K562 (cell line): ENCODE results near the gene ANO9. TPM values are rescaled to one million over a fixed set of nuclear protein-coding genes. Genes with fewer than 3 reads are reported as not detected.

Experiments
- ATAC-seq: fragments of 200-7000 bp; cut with Tn5 transposase; 3 replicates; pipeline ENCODE4 v1.9.1; 2020; ENCODE audit warnings: moderate library complexity
- BruUV-seq: library from RNA; stranded (reverse); fragments of 400-500 nt; replicated peaks from 2 replicates; lab custom pipeline; 2021; lab: Mats Ljungman, UMichigan
- CTCF ChIA-PET: fragments of 300-600 bp; formaldehyde crosslinking; extraction: SDS; loops from one replicate; lab custom pipeline; 2021; ENCODE audit warnings: low intra/inter-chr PET ratio; lab: Yijun Ruan, JAX
- POLR2A ChIA-PET: fragments of 300-600, 350-650 bp; sonication (Branson Sonifier 250); formaldehyde crosslinking; extraction: SDS; loops from one replicate; lab custom pipeline; 2021; ENCODE audit warnings: antibody characterized with exemption, inconsistent platforms; lab: Yijun Ruan, JAX
- DNase-seq, 4 experiments: peaks; one replicate each; pipeline versions ENCODE4 v3.0.0 to v3.0.0-alpha.2; 2011 to 2018; ENCODE audit warnings: low spot score in 3 of 4, mixed read lengths in 3 of 4; ENCODE audit errors: extremely low read depth in 1 of 4
- FAIRE-seq: peaks from 2 replicates; lab custom pipeline; 2011; peaks lifted over from hg19 to GRCh38; lab: Jason Lieb, UNC
- H2AFZ ChIP-seq: 2 replicates; pipeline ENCODE4 v1.6.0; 2011; ENCODE audit warnings: low read depth, low read length, control low read depth, inconsistent platforms
- H3K27ac ChIP-seq: fragments of 200-600 bp; 3 replicates; pipeline ENCODE4 v1.8.0; 2011; ENCODE audit warnings: low read depth, mild to moderate bottlenecking, control low read depth, inconsistent platforms, low read length, moderate library complexity, mixed read lengths; ENCODE audit errors: extremely low read depth
- H3K27me3 ChIP-seq, 2 experiments: fragments of 300-600 bp in 1 of 2; 2 replicates in 1 of 2; 3 replicates in 1 of 2; pipeline versions ENCODE4 v1.6.0 to v1.8.0; 2011; ENCODE audit warnings: inconsistent platforms in 2 of 2, low read length in 2 of 2, mild to moderate bottlenecking in 1 of 2, mixed read lengths in 1 of 2, moderate library complexity in 1 of 2; ENCODE audit not compliant: control insufficient read depth in 2 of 2, insufficient read depth in 2 of 2
- H3K36me3 ChIP-seq: fragments of 300-600 bp; 3 replicates; pipeline ENCODE4 v1.8.0; 2011; ENCODE audit warnings: mild to moderate bottlenecking, low read length, inconsistent platforms; ENCODE audit not compliant: control insufficient read depth, insufficient read depth
- H3K4me1 ChIP-seq, 2 experiments: fragments of 200-600 bp in 1 of 2; replicated peaks in 1 of 2; 2 replicates in 1 of 2; 3 replicates in 1 of 2; pipeline versions ENCODE4 v1.5.1 to v1.8.0; 2011; ENCODE audit warnings: inconsistent platforms in 2 of 2, low read length in 2 of 2, mild to moderate bottlenecking in 1 of 2, mixed read lengths in 1 of 2, moderate library complexity in 1 of 2; ENCODE audit not compliant: control insufficient read depth in 2 of 2, insufficient read depth in 2 of 2
- H3K4me2 ChIP-seq: 2 replicates; pipeline ENCODE4 v1.6.1; 2011; ENCODE audit warnings: low read length, control low read depth, inconsistent platforms, mixed read lengths; ENCODE audit not compliant: insufficient read depth
- H3K4me3 ChIP-seq: fragments of 200-600 bp; sonication (generic), shearing (Covaris generic); 2 replicates; pipeline ENCODE4 v1.5.1; 2016; ENCODE audit warnings: control low read depth, inconsistent platforms
- H3K79me2 ChIP-seq: fragments of 200-600 bp; 3 replicates; pipeline ENCODE4 v1.8.0; 2011; ENCODE audit warnings: low read length, inconsistent platforms; ENCODE audit not compliant: control insufficient read depth, insufficient read depth
- H3K9ac ChIP-seq, 2 experiments: 2 replicates each; pipeline versions ENCODE4 v1.6.0 to v1.6.1; 2011; ENCODE audit warnings: low read depth in 2 of 2, low read length in 2 of 2, control low read depth in 1 of 2, inconsistent platforms in 1 of 2, mild to moderate bottlenecking in 1 of 2, mixed read lengths in 1 of 2; ENCODE audit not compliant: insufficient read depth in 1 of 2
- H3K9me1 ChIP-seq: one replicate; pipeline ENCODE4 v1.6.0; 2011; ENCODE audit warnings: inconsistent platforms, mild to moderate bottlenecking, low read length, moderate library complexity; ENCODE audit not compliant: control insufficient read depth, insufficient read depth
- H3K9me3 ChIP-seq: replicated peaks from 2 replicates; pipeline ENCODE4 v1.5.1; 2011; ENCODE audit warnings: low read depth, low read length, inconsistent platforms; ENCODE audit not compliant: control insufficient read depth, insufficient read depth
- H4K20me1 ChIP-seq: replicated peaks from 2 replicates; pipeline ENCODE4 v1.6.1; 2011; ENCODE audit warnings: low read length, inconsistent platforms, mixed read lengths; ENCODE audit not compliant: control insufficient read depth, insufficient read depth
- CBX3 ChIP-seq, 2 experiments: IDR thresholded peaks; 1 replicate in 1 of 2; 2 replicates in 1 of 2; pipeline ENCODE4 v1.6.1; 2012; ENCODE audit warnings: inconsistent platforms in 2 of 2, low read length in 2 of 2, borderline replicate concordance in 1 of 2, control low read depth in 1 of 2
- CHD1 ChIP-seq: fragments of 200-600 bp; sonication (generic); IDR thresholded peaks from one replicate; pipeline ENCODE4 v1.6.1; 2012; ENCODE audit warnings: mild to moderate bottlenecking, moderate library complexity, low read length, inconsistent platforms
- ESRRB ChIP-seq: fragments of 250-450 bp; sonication (Bioruptor Pico); IDR thresholded peaks from 2 replicates; pipeline ENCODE4 v1.5.0; 2020; ENCODE audit warnings: mild to moderate bottlenecking, moderate library complexity, borderline replicate concordance
- FOXA3 ChIP-seq, 2 experiments: fragments of 450-650 bp in 1 of 2; sonication (generic) in 1 of 2; formaldehyde crosslinking; IDR thresholded peaks in 1 of 2; conservative IDR thresholded peaks in 1 of 2; 2 replicates each; pipeline versions ENCODE4 v1.4.0 to v1.8.0; 2020 to 2022; ENCODE audit warnings: mild to moderate bottlenecking in 2 of 2, missing genetic modification reagents in 1 of 2
- GABPB1 ChIP-seq: sonication (generic); formaldehyde crosslinking; IDR thresholded peaks from 2 replicates; pipeline ENCODE4 v1.8.0; 2022; ENCODE audit warnings: mild to moderate bottlenecking, missing genetic modification reagents
- HDAC3 ChIP-seq: fragments of 450-650 bp; IDR thresholded peaks from 2 replicates; pipeline ENCODE4 v1.6.1; 2018; ENCODE audit warnings: borderline replicate concordance, mild to moderate bottlenecking, moderate library complexity; ENCODE audit not compliant: partially characterized antibody
- HMG20B ChIP-seq: fragments of 250-450 bp; sonication (Bioruptor Pico); IDR thresholded peaks from 2 replicates; pipeline ENCODE4 v1.5.0; 2021; ENCODE audit warnings: mild to moderate bottlenecking
- MECOM ChIP-seq: fragments of 250-450 bp; sonication (Bioruptor Pico); IDR thresholded peaks from 2 replicates; pipeline ENCODE4 v1.8.0; 2022; ENCODE audit warnings: inconsistent platforms
- PURB ChIP-seq: sonication (generic); formaldehyde crosslinking; IDR thresholded peaks from 2 replicates; pipeline ENCODE4 v1.9.0; 2021; ENCODE audit warnings: low read depth, mild to moderate bottlenecking, missing genetic modification reagents
- RAD21 ChIP-seq, 2 experiments: fragments of 250-450 bp in 1 of 2; fragments of 450-650 bp in 1 of 2; sonication (Bioruptor Pico) in 1 of 2; formaldehyde crosslinking in 1 of 2; IDR thresholded peaks in 1 of 2; conservative IDR thresholded peaks in 1 of 2; 2 replicates each; pipeline versions ENCODE4 v1.4.0 to v1.8.0; 2020 to 2022; ENCODE audit warnings: mild to moderate bottlenecking in 2 of 2, moderate library complexity in 1 of 2
- RUNX1 ChIP-seq: sonication (generic); IDR thresholded peaks from 2 replicates; pipeline ENCODE4 v1.6.1; 2016; ENCODE audit warnings: antibody characterized with exemption, low read depth
- SIN3B ChIP-seq: fragments of 450-650 bp; IDR thresholded peaks from 2 replicates; pipeline ENCODE4 v1.6.1; 2017; ENCODE audit warnings: low read depth, mild to moderate bottlenecking, moderate library complexity
- SUPT5H ChIP-seq: fragments of 450-650 bp; IDR thresholded peaks from 2 replicates; pipeline ENCODE4 v1.6.1; 2016
- TARDBP ChIP-seq: fragments of 450-650 bp; IDR thresholded peaks from 2 replicates; pipeline ENCODE4 v1.6.1; 2016
- TOE1 ChIP-seq, 2 experiments: fragments of 450-650 bp in 1 of 2; sonication (generic) in 1 of 2; formaldehyde crosslinking in 1 of 2; IDR thresholded peaks; 2 replicates each; pipeline versions ENCODE4 v1.7.1 to v1.8.0; 2016 to 2022; ENCODE audit warnings: borderline replicate concordance in 2 of 2, mild to moderate bottlenecking in 2 of 2, antibody characterized with exemption in 1 of 2, inconsistent platforms in 1 of 2, low read depth in 1 of 2, missing genetic modification reagents in 1 of 2, moderate library complexity in 1 of 2
- ZNF121 ChIP-seq: sonication (generic); formaldehyde crosslinking; conservative IDR thresholded peaks from 2 replicates; pipeline ENCODE4 v1.8.0; 2022; ENCODE audit warnings: missing genetic modification reagents
- ZNF174 ChIP-seq: fragments of 250-450 bp; sonication (Bioruptor Pico); IDR thresholded peaks from 2 replicates; pipeline ENCODE4 v1.4.0; 2020; ENCODE audit warnings: mild to moderate bottlenecking
- WGBS: fragments of 100-300 bp; shearing (Covaris generic); methylation state at CpG from one replicate; pipeline ENCODE4 v1.1.6; 2016; ENCODE audit warnings: low coverage, mixed read lengths; ENCODE audit not compliant: insufficient coverage; ENCODE audit errors: missing lambda C conversion rate; 5-methylcytosine and 5-hydroxymethylcytosine counted together
- in situ Hi-C: fragments of 300-500 bp; cut with MboI; formaldehyde crosslinking; loops from 4 replicates; pipeline ENCODE4 v1.15.0; 2018; ENCODE audit warnings: inconsistent platforms, mixed read lengths
- intact Hi-C: fragments of 100-400 bp; cut with micrococcal nuclease; formaldehyde crosslinking; loops from 2 replicates; pipeline ENCODE4 v1.14.2; 2022
- polyA plus RNA-seq, 8 experiments: library from polyadenylated mRNA; depleted of rRNA in 4 of 8; stranded (reverse) in 5 of 8; unstranded in 3 of 8; fragments of >200 nt; fragmentation: Nextera tagmentation in 2 of 8; fragmentation: Illumina TruSeq in 1 of 8; extraction: Ambion mirVana in 2 of 8; extraction: Trizol in 1 of 8; gene quantifications; 2 replicates each; pipeline versions ENCODE4 v1.2.1 to v1.2.3, GENCODE V29; 2011 to 2014; ENCODE audit warnings: inconsistent platforms in 1 of 8, missing spikeins in 1 of 8
- total RNA-seq, 7 experiments: library from RNA; depleted of rRNA in 6 of 7; stranded (reverse); fragments of >200 nt in 6 of 7; fragmentation: Illumina TruSeq in 2 of 7; extraction: Trizol in 2 of 7; gene quantifications; 2 replicates each; pipeline versions ENCODE4 v1.2.1 to v1.2.3, GENCODE V29; 2011 to 2021; ENCODE audit warnings: low replicate concordance in 1 of 7
- TF ChIP-seq, protein P1 (sequence below): fragments of 250-450 bp; sonication (Bioruptor Pico); IDR thresholded peaks from 2 replicates; pipeline ENCODE4 v1.8.0; 2022; ENCODE audit warnings: moderate library complexity, mild to moderate bottlenecking, inconsistent platforms
- TF ChIP-seq, protein P2 (sequence below): fragments of 150-350 bp; IDR thresholded peaks from 2 replicates; pipeline ENCODE4 v1.6.1; 2014; ENCODE audit warnings: low read depth, mild to moderate bottlenecking, low read length, borderline replicate concordance

ANO9 gene
- total and polyA plus RNA-seq, 9 of the 15 experiments (the other 6 are each of a cell fraction or from before 2014, with no cell fraction given) = 0.20 to 14.5 (median 4.5) TPM

DNA sequence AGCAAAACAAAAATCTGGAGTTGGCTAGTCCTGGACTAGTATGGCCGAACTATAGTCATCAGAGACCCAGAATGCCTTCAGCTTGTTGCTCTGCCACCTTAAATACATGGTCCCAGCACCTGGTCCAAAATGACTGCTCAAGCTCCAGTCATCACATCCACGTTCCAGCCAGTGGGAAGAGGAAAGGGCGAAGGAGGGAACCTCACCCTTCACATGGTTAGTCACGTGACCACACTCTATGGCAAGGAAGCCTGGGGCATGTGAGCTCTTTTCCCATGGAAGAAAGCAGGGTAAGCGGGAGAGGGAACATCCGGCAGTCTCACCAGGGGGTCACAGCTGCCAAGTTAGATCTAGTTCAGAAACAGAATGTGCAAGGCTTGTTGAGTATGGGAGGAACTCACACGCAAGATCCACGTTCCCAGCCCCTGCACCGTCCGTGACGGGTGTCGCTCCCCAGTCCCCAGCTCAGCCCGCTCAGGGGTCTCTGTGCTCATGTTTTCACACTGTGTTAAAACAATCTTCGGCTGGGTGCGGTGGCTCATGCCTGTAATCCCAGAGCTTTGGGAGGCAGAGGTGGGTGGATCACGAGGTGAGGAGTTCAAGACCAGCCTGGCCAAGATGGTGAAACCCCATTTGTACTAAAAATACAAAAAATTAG lies 1.9 kb upstream of the ANO9 start:
- H3K4me2 ChIP-seq = no peak overlapping the region
- POLR2A ChIA-PET = no interaction called here
- FAIRE-seq (peak; percentile 72), ATAC-seq (no peak), DNase-seq (no peak)
- H3K27ac ChIP-seq = no peak overlapping the region
- H2AFZ ChIP-seq = peak overlapping the region; percentile 15
- no peaks in the 10 kb centered on the region for H4K20me1 ChIP-seq
- no peaks in the 10 kb centered on the region for H3K27me3 ChIP-seq
- peaks cover 19 to 79% of the 10 kb centered on the region in 2 experiments; a peak in 4 of 5 replicates for H3K4me1 ChIP-seq
- H3K9me1 ChIP-seq = no peaks in the 10 kb centered on the region
- intact Hi-C loops = loop anchor here (5.0 kb wide), 1 partner anchor 74 kb away; no protein-coding TSS in a partner anchor
- BruUV-seq = no TSS peak
- H3K79me2 ChIP-seq = peaks cover 4% of the 10 kb centered on the region
- WGBS = 74% methylated on average over 15 of the region's 16 CpGs
- CTCF ChIA-PET = no interaction called here
- H3K4me3 ChIP-seq = no peak overlapping the region
- no peaks in the 10 kb centered on the region for H3K9me3 ChIP-seq
- H3K9ac ChIP-seq = peak overlapping the region in 1 of 2 experiments; percentile 6; a peak in 2 of 4 replicates
- in situ Hi-C loops = no loop called here
- H3K36me3 ChIP-seq = no peaks in the 10 kb centered on the region
- TF ChIP-seq GABPB1 (CRISPR knock-in tag) (no peak), HMG20B (CRISPR knock-in tag) (no peak), ZNF121 (CRISPR knock-in tag) (no peak), SUPT5H (no peak), PURB (CRISPR knock-in tag) (no peak), TOE1 (IDR thresholded peaks at IDR 0.05; ENCODE audit: borderline replicate concordance) (peak; percentile 78), TOE1 (CRISPR knock-in tag; IDR thresholded peaks at IDR 0.05; ENCODE audit: borderline replicate concordance, low read depth) (no peak), RAD21 (CRISPR knock-in tag; conservative IDR thresholded peaks at IDR 0.05 in 1 of 2, IDR thresholded peaks at IDR 0.05 in 1 of 2) (no peak), CBX3 (IDR thresholded peaks at IDR 0.05; ENCODE audit: borderline replicate concordance in 1 of 2, low read length in 2 of 2) (no peak), HDAC3 (no peak), CHD1 (no peak), ESRRB (CRISPR knock-in tag) (no peak), MECOM (CRISPR knock-in tag) (peak; percentile 40; the same call in 1 of the 2 replicates), ZNF174 (no peak), SIN3B (no peak), RUNX1 (no peak), FOXA3 (CRISPR knock-in tag; conservative IDR thresholded peaks at IDR 0.05 in 1 of 2, IDR thresholded peaks at IDR 0.05 in 1 of 2) (no peak), TARDBP (no peak)
- TF ChIP-seq, protein P1, sequence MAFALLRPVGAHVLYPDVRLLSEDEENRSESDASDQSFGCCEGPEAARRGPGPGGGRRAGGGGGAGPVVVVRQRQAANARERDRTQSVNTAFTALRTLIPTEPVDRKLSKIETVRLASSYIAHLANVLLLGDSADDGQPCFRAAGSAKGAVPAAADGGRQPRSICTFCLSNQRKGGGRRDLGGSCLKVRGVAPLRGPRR = no peak
- TF ChIP-seq, protein P2, sequence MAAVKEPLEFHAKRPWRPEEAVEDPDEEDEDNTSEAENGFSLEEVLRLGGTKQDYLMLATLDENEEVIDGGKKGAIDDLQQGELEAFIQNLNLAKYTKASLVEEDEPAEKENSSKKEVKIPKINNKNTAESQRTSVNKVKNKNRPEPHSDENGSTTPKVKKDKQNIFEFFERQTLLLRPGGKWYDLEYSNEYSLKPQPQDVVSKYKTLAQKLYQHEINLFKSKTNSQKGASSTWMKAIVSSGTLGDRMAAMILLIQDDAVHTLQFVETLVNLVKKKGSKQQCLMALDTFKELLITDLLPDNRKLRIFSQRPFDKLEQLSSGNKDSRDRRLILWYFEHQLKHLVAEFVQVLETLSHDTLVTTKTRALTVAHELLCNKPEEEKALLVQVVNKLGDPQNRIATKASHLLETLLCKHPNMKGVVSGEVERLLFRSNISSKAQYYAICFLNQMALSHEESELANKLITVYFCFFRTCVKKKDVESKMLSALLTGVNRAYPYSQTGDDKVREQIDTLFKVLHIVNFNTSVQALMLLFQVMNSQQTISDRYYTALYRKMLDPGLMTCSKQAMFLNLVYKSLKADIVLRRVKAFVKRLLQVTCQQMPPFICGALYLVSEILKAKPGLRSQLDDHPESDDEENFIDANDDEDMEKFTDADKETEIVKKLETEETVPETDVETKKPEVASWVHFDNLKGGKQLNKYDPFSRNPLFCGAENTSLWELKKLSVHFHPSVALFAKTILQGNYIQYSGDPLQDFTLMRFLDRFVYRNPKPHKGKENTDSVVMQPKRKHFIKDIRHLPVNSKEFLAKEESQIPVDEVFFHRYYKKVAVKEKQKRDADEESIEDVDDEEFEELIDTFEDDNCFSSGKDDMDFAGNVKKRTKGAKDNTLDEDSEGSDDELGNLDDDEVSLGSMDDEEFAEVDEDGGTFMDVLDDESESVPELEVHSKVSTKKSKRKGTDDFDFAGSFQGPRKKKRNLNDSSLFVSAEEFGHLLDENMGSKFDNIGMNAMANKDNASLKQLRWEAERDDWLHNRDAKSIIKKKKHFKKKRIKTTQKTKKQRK = no peak
